ENCODE measurements around the gene PRRG2.

PRRG2 gene

DNA sequence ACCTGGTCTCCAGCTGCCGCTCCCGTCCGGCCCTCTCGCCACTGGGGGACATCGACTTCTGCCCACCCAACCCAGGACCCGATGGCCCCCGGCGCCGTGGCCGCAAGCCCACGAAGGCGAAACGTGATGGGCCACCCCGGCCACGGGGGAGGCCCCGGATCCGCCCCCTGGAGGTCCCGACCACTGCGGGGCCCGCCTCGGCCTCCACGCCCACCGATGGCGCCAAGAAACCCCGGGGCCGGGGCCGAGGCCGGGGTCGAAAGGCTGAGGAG, 16.5 kb downstream of the PRRG2 start:
- Histone ChIP-seq H3K27ac (ENCODE audit: low read depth, low read length) (no peak overlapping the region), H3K9me3 (ENCODE audit: control insufficient read depth, insufficient read depth, low read length) (no peaks in the 10 kb centered on the region), H3K9me2 (replicated peaks; ENCODE audit: control insufficient read depth, low read length) (no peaks in the 10 kb centered on the region), H3K27me3 (ENCODE audit: control insufficient read depth, low read length) (no peaks in the 10 kb centered on the region), H3K4me1 (ENCODE audit: control insufficient read depth, low read length) (peaks cover 12% of the 10 kb centered on the region), H4K20me1 (ENCODE audit: control insufficient read depth, insufficient read depth, low read depth, low read length) (no peaks in the 10 kb centered on the region; the same call in 1 of the 2 replicates), H3K36me3 (ENCODE audit: control insufficient read depth, low read length) (peaks cover 81% of the 10 kb centered on the region), H3K4me3 (ENCODE audit: low read length) (no peak overlapping the region), H3K79me2 (ENCODE audit: control insufficient read depth, low read length) (peaks cover 72% of the 10 kb centered on the region), H3K4me2 (ENCODE audit: low read length) (no peak overlapping the region), H3F3A (ENCODE audit: control insufficient read depth, insufficient read depth) (peaks cover 4% of the 10 kb centered on the region; the same call in 1 of the 2 replicates)
- no peak for TF ChIP-seq EZH2phosphoT487 (IDR thresholded peaks at IDR 0.05; ENCODE audit: borderline replicate concordance, low read length)
- TF ChIP-seq, protein P1, sequence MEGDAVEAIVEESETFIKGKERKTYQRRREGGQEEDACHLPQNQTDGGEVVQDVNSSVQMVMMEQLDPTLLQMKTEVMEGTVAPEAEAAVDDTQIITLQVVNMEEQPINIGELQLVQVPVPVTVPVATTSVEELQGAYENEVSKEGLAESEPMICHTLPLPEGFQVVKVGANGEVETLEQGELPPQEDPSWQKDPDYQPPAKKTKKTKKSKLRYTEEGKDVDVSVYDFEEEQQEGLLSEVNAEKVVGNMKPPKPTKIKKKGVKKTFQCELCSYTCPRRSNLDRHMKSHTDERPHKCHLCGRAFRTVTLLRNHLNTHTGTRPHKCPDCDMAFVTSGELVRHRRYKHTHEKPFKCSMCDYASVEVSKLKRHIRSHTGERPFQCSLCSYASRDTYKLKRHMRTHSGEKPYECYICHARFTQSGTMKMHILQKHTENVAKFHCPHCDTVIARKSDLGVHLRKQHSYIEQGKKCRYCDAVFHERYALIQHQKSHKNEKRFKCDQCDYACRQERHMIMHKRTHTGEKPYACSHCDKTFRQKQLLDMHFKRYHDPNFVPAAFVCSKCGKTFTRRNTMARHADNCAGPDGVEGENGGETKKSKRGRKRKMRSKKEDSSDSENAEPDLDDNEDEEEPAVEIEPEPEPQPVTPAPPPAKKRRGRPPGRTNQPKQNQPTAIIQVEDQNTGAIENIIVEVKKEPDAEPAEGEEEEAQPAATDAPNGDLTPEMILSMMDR (IDR thresholded peaks at IDR 0.05; ENCODE audit: low read depth, low read length, poor library complexity, severe bottlenecking): no peak

GRCh38 chr19:49599378-49600295, 18.5 kb downstream of the PRRG2 start:
- no peaks in the 10 kb centered on the region for H3K9me2 ChIP-seq (replicated peaks; ENCODE audit: control insufficient read depth, low read length)
- no peaks in the 10 kb centered on the region for H3K9me3 ChIP-seq (ENCODE audit: control insufficient read depth, insufficient read depth, low read length)
- H3K27me3 ChIP-seq (ENCODE audit: control insufficient read depth, low read length): no peaks in the 10 kb centered on the region
- peaks cover 69% of the 10 kb centered on the region for H3K79me2 ChIP-seq (ENCODE audit: control insufficient read depth, low read length)
- H3K4me3 ChIP-seq (ENCODE audit: low read length): no peak overlapping the region
- no peaks in the 10 kb centered on the region for H3F3A ChIP-seq (ENCODE audit: control insufficient read depth, insufficient read depth)
- no peaks in the 10 kb centered on the region; the same call in 1 of the 2 replicates for H4K20me1 ChIP-seq (ENCODE audit: control insufficient read depth, insufficient read depth, low read depth, low read length)
- H3K36me3 ChIP-seq (ENCODE audit: control insufficient read depth, low read length): peaks cover 85% of the 10 kb centered on the region
- no peaks in the 10 kb centered on the region for H3K4me1 ChIP-seq (ENCODE audit: control insufficient read depth, low read length)
- no peak overlapping the region for H3K4me2 ChIP-seq (ENCODE audit: low read length)
- no peak overlapping the region for H3K27ac ChIP-seq (ENCODE audit: low read depth, low read length)
- no peak for TF ChIP-seq EZH2phosphoT487 (IDR thresholded peaks at IDR 0.05; ENCODE audit: borderline replicate concordance, low read length)
- TF ChIP-seq, protein P1 (IDR thresholded peaks at IDR 0.05; ENCODE audit: low read depth, low read length, poor library complexity, severe bottlenecking): no peak

- Histone ChIP-seq H3K27me3 (ENCODE audit: control insufficient read depth, low read length) (no peaks in the 10 kb centered on the region), H3K9me2 (replicated peaks; ENCODE audit: control insufficient read depth, low read length) (no peaks in the 10 kb centered on the region), H3K4me3 (ENCODE audit: low read length) (no peak overlapping the region), H3K36me3 (ENCODE audit: control insufficient read depth, low read length) (peaks cover 79% of the 10 kb centered on the region), H3K27ac (ENCODE audit: low read depth, low read length) (no peak overlapping the region), H3K4me2 (ENCODE audit: low read length) (no peak overlapping the region), H3F3A (ENCODE audit: control insufficient read depth, insufficient read depth) (no peaks in the 10 kb centered on the region), H4K20me1 (ENCODE audit: control insufficient read depth, insufficient read depth, low read depth, low read length) (no peaks in the 10 kb centered on the region), H3K9me3 (ENCODE audit: control insufficient read depth, insufficient read depth, low read length) (no peaks in the 10 kb centered on the region), H3K4me1 (ENCODE audit: control insufficient read depth, low read length) (no peaks in the 10 kb centered on the region), H3K79me2 (ENCODE audit: control insufficient read depth, low read length) (peaks cover 70% of the 10 kb centered on the region)
- TF ChIP-seq, protein P1 (IDR thresholded peaks at IDR 0.05; ENCODE audit: low read depth, low read length, poor library complexity, severe bottlenecking): no peak
- no peak for TF ChIP-seq EZH2phosphoT487 (IDR thresholded peaks at IDR 0.05; ENCODE audit: borderline replicate concordance, low read length)
Measured at GRCh38 chr19:49601482-49602038, 20.4 kb downstream of the PRRG2 start.

Measured in DOHH2 (cell line).